OCI-LY7 (cell line): Measurements from ENCODE around the gene FGD4. TPM values are rescaled to one million over a fixed set of nuclear protein-coding genes. Genes with fewer than 3 reads are reported as not detected.

Experiments
- BruUV-seq: library from RNA; stranded (reverse); fragments of 400-500 nt; replicated peaks from 2 replicates; lab custom pipeline; 2021; lab: Mats Ljungman, UMichigan
- CTCF ChIA-PET: fragments of 300-600 bp; sonication (Branson Sonifier 250); formaldehyde crosslinking; loops from one replicate; lab custom pipeline; 2022; ENCODE audit warnings: antibody characterized with exemption; ENCODE audit not compliant: unreplicated experiment; lab: Charles Lee
- POLR2A ChIA-PET: fragments of 300-600 bp; sonication (Branson Sonifier 250); formaldehyde crosslinking; loops from one replicate; lab custom pipeline; 2022; ENCODE audit warnings: antibody characterized with exemption; lab: Charles Lee
- DNase-seq: peaks from one replicate; pipeline ENCODE4 v3.0.0-alpha.2; 2015; ENCODE audit warnings: low spot score
- H2AFZ ChIP-seq: fragments of 200-600 bp; sonication (generic), shearing (Covaris generic); 2 replicates; pipeline ENCODE4 v1.6.1; 2014; ENCODE audit warnings: mild to moderate bottlenecking, antibody characterized with exemption, low read length, moderate library complexity
- H3K27ac ChIP-seq: fragments of 200-600 bp; sonication (generic); 2 replicates; pipeline ENCODE4 v1.5.1; 2014; ENCODE audit warnings: mixed run types, low read depth, mild to moderate bottlenecking, moderate library complexity, low read length, inconsistent platforms; ENCODE audit not compliant: poor library complexity, severe bottlenecking
- H3K36me3 ChIP-seq: fragments of 200-600 bp; sonication (generic); 2 replicates; pipeline ENCODE4 v1.6.1; 2014; ENCODE audit warnings: mild to moderate bottlenecking, antibody characterized with exemption, low read length, moderate library complexity, mixed read lengths; ENCODE audit not compliant: insufficient read depth
- H3K4me1 ChIP-seq: fragments of 200-600 bp; sonication (generic); 2 replicates; pipeline ENCODE4 v1.5.1; 2014; ENCODE audit warnings: mild to moderate bottlenecking, low read length; ENCODE audit not compliant: insufficient read depth, poor library complexity, severe bottlenecking
- H3K4me2 ChIP-seq: fragments of 200-600 bp; sonication (generic); 2 replicates; pipeline ENCODE4 v1.6.1; 2014; ENCODE audit warnings: mild to moderate bottlenecking, low read length
- H3K4me3 ChIP-seq: fragments of 200-600 bp; sonication (generic); 2 replicates; pipeline ENCODE4 v1.5.1; 2014; ENCODE audit warnings: mild to moderate bottlenecking, low read depth, low read length; ENCODE audit not compliant: poor library complexity, severe bottlenecking
- H3K79me2 ChIP-seq: fragments of 200-600 bp; sonication (generic); 2 replicates; pipeline ENCODE4 v1.6.1; 2016; ENCODE audit warnings: low read depth, mild to moderate bottlenecking, low read length, moderate library complexity, mixed read lengths; ENCODE audit not compliant: insufficient read depth
- H3K9me2 ChIP-seq: fragments of 200-600 bp; sonication (generic); 2 replicates; pipeline ENCODE4 v1.6.1; 2016; ENCODE audit warnings: mild to moderate bottlenecking, low read length, mixed read lengths; ENCODE audit not compliant: insufficient read depth
- H3K9me3 ChIP-seq: fragments of 200-600 bp; sonication (generic); 2 replicates; pipeline ENCODE4 v1.6.1; 2014; ENCODE audit warnings: mild to moderate bottlenecking, mixed run types, low read length, mixed read lengths
- H4K20me1 ChIP-seq: fragments of 200-600 bp; sonication (generic); 2 replicates; pipeline ENCODE4 v1.6.1; 2014; ENCODE audit warnings: mild to moderate bottlenecking, antibody characterized with exemption, low read length, moderate library complexity, mixed read lengths; ENCODE audit not compliant: insufficient read depth
- CTCF ChIP-seq: fragments of 200-600 bp; sonication (generic); conservative IDR thresholded peaks from 2 replicates; pipeline ENCODE4 v1.5.1; 2014; ENCODE audit warnings: mild to moderate bottlenecking, antibody characterized with exemption, low read length, moderate library complexity, mixed read lengths
- EZH2phosphoT487 ChIP-seq: fragments of 200-600 bp; sonication (generic); IDR thresholded peaks from 2 replicates; pipeline ENCODE4 v1.6.1; 2018; ENCODE audit warnings: low read depth, borderline replicate concordance, mild to moderate bottlenecking, mixed run types, antibody characterized with exemption, low read length, moderate library complexity, mixed read lengths
- intact Hi-C: fragments of 100-400 bp; cut with micrococcal nuclease; formaldehyde crosslinking; loops from one replicate; pipeline ENCODE4 v1.10.0; 2022; ENCODE audit not compliant: unreplicated experiment
- total RNA-seq, 2 experiments: library from RNA; depleted of rRNA in 1 of 2; stranded (reverse); fragments of >200 nt in 1 of 2; shearing (Covaris generic) in 1 of 2; gene quantifications; 2 replicates each; pipeline ENCODE4 v1.2.3, GENCODE V29; 2014 to 2022

FGD4 gene
- total RNA-seq, 2 experiments from 2014 or later: 14.9 to 19.3 TPM

GRCh38 chr12:32502693-32503502, 103.5 kb downstream of the FGD4 start:
- H3K79me2 ChIP-seq: no peaks in the 10 kb centered on the region
- intact Hi-C loops: no loop called here
- H3K4me1 ChIP-seq: peaks cover 29% of the 10 kb centered on the region
- H2AFZ ChIP-seq: no peak overlapping the region
- no peak for DNase-seq
- no peaks in the 10 kb centered on the region for H3K9me3 ChIP-seq
- BruUV-seq: no TSS peak
- no peak overlapping the region for H3K27ac ChIP-seq
- H3K9me2 ChIP-seq: no peaks in the 10 kb centered on the region
- H3K36me3 ChIP-seq: no peaks in the 10 kb centered on the region
- TF ChIP-seq EZH2phosphoT487 (no peak), CTCF (no peak)
- no peaks in the 10 kb centered on the region for H4K20me1 ChIP-seq
- no peak overlapping the region for H3K4me3 ChIP-seq
- POLR2A ChIA-PET: interaction anchor here (0.6 to 1.9 kb wide), 6 partner anchors 9 to 1472 kb away, joined by 3 to 9 read pairs (median 5); no protein-coding TSS in a partner anchor
- CTCF ChIA-PET: no interaction called here
- no peak overlapping the region for H3K4me2 ChIP-seq

GRCh38 chr12:32503730-32504129, 104.4 kb downstream of the FGD4 start:
- intact Hi-C loops: no loop called here
- TF ChIP-seq EZH2phosphoT487 (no peak), CTCF (no peak)
- POLR2A ChIA-PET: interaction anchor here (0.6 to 1.4 kb wide), 3 partner anchors 14 to 44 kb away, joined by 3 to 5 read pairs (median 3); no protein-coding TSS in a partner anchor
- no peak overlapping the region for H3K27ac ChIP-seq
- CTCF ChIA-PET: interaction anchor here (0.7 kb wide), 1 partner anchor 35 kb away, joined by 3 read pairs; no protein-coding TSS in a partner anchor
- H3K4me1 ChIP-seq: peaks cover 30% of the 10 kb centered on the region
- H2AFZ ChIP-seq: no peak overlapping the region
- no TSS peak for BruUV-seq
- no peak for DNase-seq
- H3K4me2 ChIP-seq: no peak overlapping the region
- H3K4me3 ChIP-seq: no peak overlapping the region
- no peaks in the 10 kb centered on the region for H3K36me3 ChIP-seq
- H4K20me1 ChIP-seq: no peaks in the 10 kb centered on the region
- H3K9me2 ChIP-seq: no peaks in the 10 kb centered on the region
- H3K9me3 ChIP-seq: no peaks in the 10 kb centered on the region
- H3K79me2 ChIP-seq: no peaks in the 10 kb centered on the region

GRCh38 chr12:32504591-32504990, 105.2 kb downstream of the FGD4 start:
- no peaks in the 10 kb centered on the region for H4K20me1 ChIP-seq
- no peak overlapping the region for H2AFZ ChIP-seq

More at GRCh38 chr12:32504591-32504990, 105.2 kb downstream of the FGD4 start:
- H3K36me3 ChIP-seq: no peaks in the 10 kb centered on the region
- H3K79me2 ChIP-seq: no peaks in the 10 kb centered on the region
- BruUV-seq: no TSS peak
- no peak overlapping the region for H3K4me2 ChIP-seq
- no peak for DNase-seq
- H3K27ac ChIP-seq: no peak overlapping the region
- H3K9me2 ChIP-seq: no peaks in the 10 kb centered on the region
- H3K4me3 ChIP-seq: no peak overlapping the region
- peaks cover 30% of the 10 kb centered on the region for H3K4me1 ChIP-seq
- no peak for TF ChIP-seq EZH2phosphoT487
- TF ChIP-seq CTCF: no peak
- CTCF ChIA-PET: no interaction called here
- H3K9me3 ChIP-seq: no peaks in the 10 kb centered on the region
- intact Hi-C loops: no loop called here
- POLR2A ChIA-PET: interaction anchor here (0.8 to 2.1 kb wide), 4 partner anchors 14 to 41 kb away, joined by 3 to 9 read pairs (median 6); no protein-coding TSS in a partner anchor
